SU-DHL-6 (cell line): ENCODE results near the gene ZNF653.

Experiments
- H2AFZ ChIP-seq: fragments of 200-600 bp; sonication (generic); 2 replicates; pipeline ENCODE4 v1.6.1; 2014; ENCODE audit warnings: low read depth, mild to moderate bottlenecking, moderate library complexity, mixed read lengths, antibody characterized with exemption, low read length; ENCODE audit not compliant: severe bottlenecking
- H3F3A ChIP-seq: fragments of 200-600 bp; shearing (Covaris generic); 2 replicates; pipeline ENCODE4 v1.6.0; 2016; ENCODE audit warnings: antibody characterized with exemption, mild to moderate bottlenecking; ENCODE audit not compliant: insufficient read depth
- H3K27ac ChIP-seq: fragments of 200-600 bp; sonication (generic); 2 replicates; pipeline ENCODE4 v1.5.1; 2016; ENCODE audit warnings: low read depth, mild to moderate bottlenecking, low read length, moderate library complexity, mixed read lengths
- H3K27me3 ChIP-seq: fragments of 200-600 bp; sonication (generic), shearing (Covaris generic); 2 replicates; pipeline ENCODE4 v1.6.0; 2014; ENCODE audit warnings: mild to moderate bottlenecking, low read length
- H3K36me3 ChIP-seq: fragments of 200-600 bp; sonication (generic); 2 replicates; pipeline ENCODE4 v1.6.1; 2014; ENCODE audit warnings: mild to moderate bottlenecking, low read length, mixed read lengths
- H3K4me2 ChIP-seq: fragments of 300-600, 200-600 bp; shearing (Covaris generic), sonication (generic); 2 replicates; pipeline ENCODE4 v1.6.0; 2014; ENCODE audit warnings: low read length, low read depth, mild to moderate bottlenecking; ENCODE audit not compliant: poor library complexity, severe bottlenecking
- H3K4me3 ChIP-seq: fragments of 200-600 bp; sonication (generic); 2 replicates; pipeline ENCODE4 v1.5.1; 2014; ENCODE audit warnings: antibody characterized with exemption, low read length, mild to moderate bottlenecking, mixed read lengths; ENCODE audit not compliant: insufficient read depth, poor library complexity, severe bottlenecking
- H3K79me2 ChIP-seq: fragments of 200-600 bp; sonication (generic); 2 replicates; pipeline ENCODE4 v1.6.1; 2014; ENCODE audit warnings: mild to moderate bottlenecking, low read length, moderate library complexity; ENCODE audit not compliant: insufficient read depth
- H3K9ac ChIP-seq: fragments of 200-600 bp; sonication (generic); 2 replicates; pipeline ENCODE4 v1.7.0; 2014; ENCODE audit warnings: mild to moderate bottlenecking, low read length
- H3K9me2 ChIP-seq: fragments of 200-600 bp; sonication (generic); replicated peaks from 2 replicates; pipeline ENCODE4 v1.6.1; 2014; ENCODE audit warnings: low read length; ENCODE audit not compliant: insufficient read depth
- H3K9me3 ChIP-seq: fragments of 200-600 bp; sonication (generic); 2 replicates; pipeline ENCODE4 v1.6.1; 2014; ENCODE audit warnings: low read length, mixed read lengths; ENCODE audit not compliant: insufficient read depth
- H4K20me1 ChIP-seq: fragments of 200-600 bp; sonication (generic); 2 replicates; pipeline ENCODE4 v1.6.1; 2014; ENCODE audit warnings: low read depth, mild to moderate bottlenecking, antibody characterized with exemption, low read length, moderate library complexity, mixed read lengths
- EZH2phosphoT487 ChIP-seq: fragments of 200-600 bp; sonication (generic), shearing (Covaris generic); conservative IDR thresholded peaks from 2 replicates; pipeline ENCODE4 v1.6.1; 2018; ENCODE audit warnings: mild to moderate bottlenecking, antibody characterized with exemption, low read length, moderate library complexity, mixed read lengths
- TF ChIP-seq, protein P1 (sequence below): fragments of 200-600 bp; sonication (generic); IDR thresholded peaks from one replicate; pipeline ENCODE4 v1.5.1; 2017; ENCODE audit warnings: antibody characterized with exemption, mild to moderate bottlenecking, low read length, moderate library complexity; ENCODE audit not compliant: insufficient read depth, poor library complexity, severe bottlenecking

ZNF653 gene

DNA sequence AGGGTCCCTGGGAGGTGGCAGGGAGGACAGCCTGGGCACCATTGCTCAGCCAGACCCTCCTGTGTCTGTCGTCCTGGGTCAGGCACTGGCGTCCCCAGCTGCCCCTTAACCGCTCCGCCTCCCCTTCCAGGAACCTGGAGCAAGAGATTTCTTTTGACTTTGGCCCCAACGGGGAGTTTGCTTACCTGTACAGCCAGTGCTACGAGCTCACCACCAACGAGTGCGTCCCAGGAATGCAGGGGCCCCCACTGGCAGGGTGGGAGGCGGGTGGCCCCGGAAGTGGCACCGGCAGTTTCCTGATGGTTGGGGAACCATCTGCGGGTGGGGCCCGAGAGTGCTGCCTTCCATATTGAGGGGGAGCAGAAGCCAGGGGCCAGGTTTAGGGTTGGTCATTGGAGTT lies 57.2 kb downstream of the ZNF653 start:
- Histone ChIP-seq H3K27me3 (no peaks in the 10 kb centered on the region), H3K36me3 (no peaks in the 10 kb centered on the region), H3K9ac (no peak overlapping the region)

DNA sequence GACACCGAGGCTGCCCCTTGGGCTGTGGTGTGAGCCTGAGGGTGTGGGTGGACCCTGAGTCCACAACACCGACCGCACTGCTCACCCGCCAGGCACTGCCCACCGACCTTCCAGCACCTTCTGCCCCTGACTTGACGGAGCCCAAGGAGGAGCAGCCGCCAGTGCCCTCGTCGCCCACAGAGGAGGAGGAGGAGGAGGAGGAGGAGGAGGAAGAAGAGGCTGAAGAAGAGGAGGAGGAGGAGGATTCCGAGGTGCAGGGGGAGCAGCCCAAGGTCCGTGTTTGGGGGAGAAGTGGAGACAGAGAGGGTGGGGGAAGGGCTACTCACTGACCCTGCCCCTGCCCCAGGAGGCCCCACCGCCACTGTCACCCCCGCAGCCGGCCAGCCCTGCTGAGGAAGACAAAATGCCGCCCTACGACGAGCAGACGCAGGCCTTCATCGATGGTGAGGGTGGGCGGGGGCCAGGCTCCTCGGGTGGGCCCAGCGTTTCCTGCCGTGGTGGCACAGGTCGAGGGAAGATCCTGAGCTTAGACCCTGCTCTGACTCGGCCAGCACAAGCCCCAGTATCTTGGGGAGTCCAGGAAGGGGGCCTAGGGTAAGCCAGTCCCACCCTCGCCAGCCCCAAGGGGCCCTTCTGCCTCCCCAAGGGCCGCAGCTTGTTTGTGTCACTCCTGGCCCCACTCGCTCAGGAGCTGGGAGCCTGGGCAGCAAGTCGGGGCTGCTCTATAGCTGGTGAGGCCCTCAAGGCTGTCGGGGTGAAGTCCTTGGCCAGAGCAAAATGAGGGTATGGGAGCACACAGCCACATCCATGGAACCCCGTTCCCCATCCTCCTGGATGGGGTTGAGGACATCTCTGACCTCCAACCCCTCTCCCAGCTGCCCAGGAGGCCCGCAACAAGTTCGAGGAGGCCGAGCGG lies 58.0 kb downstream of the ZNF653 start:
- H3K4me3 ChIP-seq: no peak overlapping the region
- H3F3A ChIP-seq: 0 out of 2 replicates have a peak, but pooled peaks cover 8% of the 10 kb centered on the region
- H4K20me1 ChIP-seq: no peaks in the 10 kb centered on the region
- no peaks in the 10 kb centered on the region for H3K79me2 ChIP-seq
- H3K9ac ChIP-seq: no peak overlapping the region
- no peaks in the 10 kb centered on the region for H3K9me3 ChIP-seq
- no peaks in the 10 kb centered on the region for H3K27me3 ChIP-seq
- H2AFZ ChIP-seq: no peak overlapping the region
- no peak overlapping the region for H3K27ac ChIP-seq
- no peak for TF ChIP-seq EZH2phosphoT487
- TF ChIP-seq, protein P1, sequence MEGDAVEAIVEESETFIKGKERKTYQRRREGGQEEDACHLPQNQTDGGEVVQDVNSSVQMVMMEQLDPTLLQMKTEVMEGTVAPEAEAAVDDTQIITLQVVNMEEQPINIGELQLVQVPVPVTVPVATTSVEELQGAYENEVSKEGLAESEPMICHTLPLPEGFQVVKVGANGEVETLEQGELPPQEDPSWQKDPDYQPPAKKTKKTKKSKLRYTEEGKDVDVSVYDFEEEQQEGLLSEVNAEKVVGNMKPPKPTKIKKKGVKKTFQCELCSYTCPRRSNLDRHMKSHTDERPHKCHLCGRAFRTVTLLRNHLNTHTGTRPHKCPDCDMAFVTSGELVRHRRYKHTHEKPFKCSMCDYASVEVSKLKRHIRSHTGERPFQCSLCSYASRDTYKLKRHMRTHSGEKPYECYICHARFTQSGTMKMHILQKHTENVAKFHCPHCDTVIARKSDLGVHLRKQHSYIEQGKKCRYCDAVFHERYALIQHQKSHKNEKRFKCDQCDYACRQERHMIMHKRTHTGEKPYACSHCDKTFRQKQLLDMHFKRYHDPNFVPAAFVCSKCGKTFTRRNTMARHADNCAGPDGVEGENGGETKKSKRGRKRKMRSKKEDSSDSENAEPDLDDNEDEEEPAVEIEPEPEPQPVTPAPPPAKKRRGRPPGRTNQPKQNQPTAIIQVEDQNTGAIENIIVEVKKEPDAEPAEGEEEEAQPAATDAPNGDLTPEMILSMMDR: no peak
- no peak overlapping the region for H3K4me2 ChIP-seq
- H3K9me2 ChIP-seq: no peaks in the 10 kb centered on the region
- no peaks in the 10 kb centered on the region for H3K36me3 ChIP-seq

More for the DNA sequence above, 57.2 kb downstream of the ZNF653 start:
- no peaks in the 10 kb centered on the region for H3K9me3 ChIP-seq
- H2AFZ ChIP-seq: no peak overlapping the region
- no peak for TF ChIP-seq EZH2phosphoT487
- TF ChIP-seq, protein P1: no peak
- H3K27ac ChIP-seq: no peak overlapping the region
- H4K20me1 ChIP-seq: no peaks in the 10 kb centered on the region
- H3K4me3 ChIP-seq: no peak overlapping the region
- H3F3A ChIP-seq: 0 out of 2 replicates have a peak, but pooled peaks cover 8% of the 10 kb centered on the region
- no peak overlapping the region for H3K4me2 ChIP-seq
- no peaks in the 10 kb centered on the region for H3K79me2 ChIP-seq
- H3K9me2 ChIP-seq: no peaks in the 10 kb centered on the region

DNA sequence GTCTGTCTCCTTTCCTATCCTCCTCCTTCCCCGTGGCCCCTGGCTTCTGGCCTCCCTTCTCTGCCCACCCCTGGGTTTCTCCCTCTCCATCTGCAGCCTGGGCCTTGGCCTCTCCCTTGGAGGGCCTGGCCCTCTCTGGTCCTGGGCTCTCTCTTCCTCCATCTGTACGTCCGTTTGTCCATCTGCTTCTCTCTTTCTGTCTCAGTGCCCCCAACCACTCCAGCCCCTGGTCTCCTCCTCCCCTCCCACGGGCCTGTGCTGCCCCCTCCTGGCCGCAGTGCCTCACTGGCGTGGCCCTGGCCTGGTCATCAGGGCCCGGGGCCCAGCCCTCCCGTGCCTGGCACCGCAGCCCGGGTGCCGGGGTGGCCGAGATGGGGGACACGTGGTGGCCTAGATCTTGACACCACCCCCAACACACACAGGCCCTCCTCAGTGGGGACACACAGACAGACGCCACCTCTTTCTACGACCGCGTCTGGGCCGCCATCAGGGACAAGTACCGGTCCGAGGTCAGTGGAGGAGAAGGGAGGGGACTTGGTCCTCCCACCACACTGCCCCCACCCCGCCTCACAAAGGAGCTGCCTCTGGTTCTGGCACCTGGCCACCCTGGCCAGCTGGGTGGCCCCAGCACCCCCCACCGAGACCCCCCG lies 58.9 kb downstream of the ZNF653 start:
- Histone ChIP-seq H3K9me3 (no peaks in the 10 kb centered on the region), H3K27ac (no peak overlapping the region), H3K4me2 (no peak overlapping the region), H3K36me3 (no peaks in the 10 kb centered on the region), H3K4me3 (no peak overlapping the region), H3K79me2 (no peaks in the 10 kb centered on the region), H3K9ac (no peak overlapping the region), H3K9me2 (no peaks in the 10 kb centered on the region), H4K20me1 (no peaks in the 10 kb centered on the region), H2AFZ (no peak overlapping the region), H3K27me3 (no peaks in the 10 kb centered on the region), H3F3A (0 out of 2 replicates have a peak, but pooled peaks cover under 1% of the 10 kb centered on the region)
- no peak for TF ChIP-seq EZH2phosphoT487
- TF ChIP-seq, protein P1: peak; percentile 72
